HG02840 (cell line): ENCODE results near the gene TLL1.

Experiments
- ATAC-seq: cut with Tn5 transposase; IDR thresholded peaks from one replicate; pipeline ENCODE4 v1.9.1; 2021; ENCODE audit warnings: mild to moderate bottlenecking, moderate library complexity, moderate number of reproducible peaks; ENCODE audit not compliant: unreplicated experiment, low FRiP score

TLL1 gene

DNA sequence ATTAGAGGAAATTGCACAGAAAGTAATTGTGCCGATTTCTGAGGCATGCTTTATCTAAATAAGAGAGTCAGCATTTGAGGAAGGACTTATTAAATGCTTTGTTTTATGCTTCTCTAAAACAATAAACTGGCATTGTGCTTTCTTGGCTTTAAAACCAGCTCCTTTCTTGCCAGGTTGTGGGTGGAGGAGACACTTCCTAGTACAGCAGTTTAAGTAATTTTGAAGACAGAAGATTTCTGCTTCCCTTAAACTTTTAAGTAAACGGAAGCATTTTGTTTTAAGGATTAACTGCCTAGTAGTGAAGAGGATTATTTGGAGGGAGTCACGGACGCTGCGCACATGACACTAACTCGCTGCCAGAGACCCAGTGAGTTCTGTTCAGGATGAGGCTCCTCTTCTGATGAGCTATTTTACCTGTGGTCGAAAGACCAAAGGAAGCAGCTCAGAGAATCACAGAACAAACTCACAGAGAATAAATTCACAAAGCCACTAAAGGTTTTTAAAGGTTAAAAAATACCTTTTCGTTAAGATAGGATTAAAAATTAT, 169.5 kb downstream of the TLL1 start:
- no peak for ATAC-seq

DNA sequence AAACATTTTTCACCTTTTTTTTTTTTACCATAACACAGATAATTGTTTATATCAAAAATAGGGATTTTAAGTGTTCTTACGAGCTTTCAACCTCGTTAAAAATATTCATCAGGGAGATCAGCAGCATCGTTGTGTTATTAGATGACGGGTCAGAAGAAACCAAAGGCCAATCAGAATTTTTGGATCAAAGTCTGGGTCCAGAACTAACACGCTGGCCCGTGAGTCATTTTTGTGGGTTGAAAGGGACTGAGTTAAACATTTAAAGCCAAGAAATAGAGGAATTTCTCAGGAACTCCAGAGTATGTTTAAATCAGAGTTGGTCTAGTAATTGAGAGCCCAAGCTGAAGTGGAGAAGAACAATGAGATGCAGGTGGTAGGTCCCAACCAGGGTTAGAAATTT, 170.8 kb downstream of the TLL1 start:
- ATAC-seq = no peak

DNA sequence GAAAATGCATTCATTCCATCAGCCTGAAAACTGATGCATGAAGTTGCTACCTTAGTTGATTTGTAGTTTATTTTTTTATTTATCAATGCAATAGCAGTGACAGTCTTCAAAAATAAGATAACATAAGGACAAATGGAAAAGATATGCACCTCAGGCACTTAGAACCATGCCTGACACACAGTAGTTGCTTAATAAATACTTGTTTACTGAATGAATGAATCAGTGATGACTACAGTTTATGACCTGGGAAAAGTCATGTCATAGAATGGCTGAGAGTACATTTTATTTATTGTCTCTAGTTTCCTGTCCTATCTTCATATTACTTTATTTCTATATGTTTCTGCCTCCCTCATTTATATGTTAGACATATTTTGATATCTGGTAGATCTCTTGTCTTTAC, 171.8 kb downstream of the TLL1 start:
- no peak for ATAC-seq

DNA sequence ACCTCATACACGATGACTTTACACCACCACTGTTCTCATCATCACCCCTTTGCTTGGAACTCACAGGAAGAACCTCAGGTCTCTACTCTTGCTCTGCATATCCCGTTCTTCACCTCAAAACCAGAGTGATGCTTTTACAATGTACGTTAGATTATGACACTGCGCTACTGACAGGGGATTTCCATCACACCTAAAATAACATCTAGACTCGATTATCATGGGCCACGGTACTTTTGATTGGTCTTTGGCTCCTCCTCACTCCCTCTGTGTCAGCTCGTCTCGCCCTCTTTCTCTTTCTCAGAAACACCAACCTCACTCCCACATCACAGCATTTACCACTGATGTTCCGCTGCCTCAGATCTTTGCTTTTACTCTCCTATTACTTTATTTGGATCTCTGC, 172.4 kb downstream of the TLL1 start:
- no peak for ATAC-seq

DNA sequence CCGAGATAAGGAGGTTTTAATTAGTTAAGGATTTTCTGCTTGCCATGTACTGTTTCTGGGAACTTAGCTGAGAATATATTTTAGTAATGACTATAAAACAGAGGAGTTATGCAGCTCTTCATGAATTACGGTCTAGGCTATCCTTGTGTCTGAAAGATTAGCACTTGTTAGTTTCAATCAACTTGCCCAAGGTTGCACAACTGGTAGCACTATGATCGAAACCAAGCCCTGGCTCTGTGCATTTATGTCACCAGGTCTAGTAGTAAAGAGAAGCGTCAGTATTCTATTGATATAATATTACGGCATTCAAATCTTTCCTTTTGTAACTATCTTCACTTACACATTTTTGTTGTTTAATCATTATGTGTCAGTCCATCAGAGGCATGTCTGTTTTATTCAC, 176.0 kb downstream of the TLL1 start:
- ATAC-seq = no peak

DNA sequence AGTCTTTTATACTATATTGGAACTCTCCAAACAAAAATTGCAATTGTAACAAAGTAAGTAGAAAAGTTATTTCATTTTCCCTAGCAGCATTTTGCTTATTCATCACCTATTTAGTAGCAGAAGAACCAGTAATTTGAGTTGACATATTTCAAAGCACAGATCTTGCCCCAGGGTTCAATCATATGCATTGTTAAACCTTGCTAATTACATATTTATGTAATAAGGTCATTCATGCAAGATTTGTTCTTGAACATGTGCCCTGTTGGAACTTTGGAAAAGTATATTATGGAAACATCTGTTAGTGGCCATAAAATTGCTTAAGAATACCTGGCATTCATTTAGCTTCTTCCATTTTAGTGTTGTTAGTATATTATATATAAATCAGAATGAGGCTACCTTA, 191.7 kb downstream of the TLL1 start:
- ATAC-seq = no peak

DNA sequence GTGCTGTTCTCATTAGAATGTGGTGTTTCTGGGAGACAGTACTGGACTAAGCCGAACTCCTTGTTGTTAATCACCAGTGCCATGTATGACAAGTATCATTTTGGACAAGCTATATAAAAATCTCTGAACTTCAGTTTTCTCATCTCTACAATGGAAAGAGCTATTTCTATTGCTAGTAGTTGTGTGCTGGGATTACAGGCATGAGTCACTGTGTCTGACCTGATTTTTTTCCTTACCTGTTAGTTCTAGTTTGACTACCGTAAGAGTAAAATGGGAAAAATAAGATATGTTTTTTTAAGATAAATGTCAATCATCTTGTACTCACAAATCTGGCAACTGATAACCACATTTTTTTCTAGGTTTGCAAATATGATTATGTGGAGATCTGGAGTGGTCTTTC, 192.3 kb downstream of the TLL1 start:
- no peak for ATAC-seq

DNA sequence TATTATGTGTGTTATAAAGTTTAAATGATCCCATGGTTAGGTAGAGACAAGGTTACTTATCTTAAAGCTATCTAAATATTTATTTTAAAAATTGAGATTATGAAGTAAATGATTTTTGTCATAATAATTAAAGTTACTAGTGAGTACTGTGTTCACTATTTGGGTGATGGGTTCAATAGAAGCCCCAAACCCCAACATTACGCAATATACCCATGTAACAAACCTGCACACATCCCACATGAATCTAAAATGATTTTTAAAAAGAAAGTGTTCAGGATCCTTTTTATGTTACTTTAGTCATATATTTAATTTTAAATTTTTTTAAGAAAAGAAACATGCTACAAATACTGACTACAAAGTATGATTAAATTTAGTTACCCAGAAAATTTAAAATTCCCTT, 193.9 kb downstream of the TLL1 start:
- no peak for ATAC-seq

DNA sequence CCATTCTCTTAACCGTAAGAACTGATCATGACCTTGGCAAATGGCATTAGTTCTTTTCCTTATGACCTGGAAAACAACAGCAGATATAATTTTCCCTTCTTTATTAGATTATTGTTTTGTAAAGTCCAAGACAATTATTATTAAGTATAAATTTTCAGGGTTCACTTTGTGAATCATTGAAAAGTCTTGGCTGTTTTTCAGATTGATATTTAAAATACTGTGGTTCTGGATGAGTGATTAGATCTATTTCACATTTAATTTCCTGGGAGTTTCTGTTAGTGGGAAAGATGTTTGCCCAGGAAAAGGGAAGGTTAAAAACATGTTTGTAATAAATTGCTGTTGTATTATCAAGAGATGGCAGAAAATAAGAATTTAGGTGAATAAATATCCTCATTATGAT, 194.9 kb downstream of the TLL1 start:
- no peak for ATAC-seq

DNA sequence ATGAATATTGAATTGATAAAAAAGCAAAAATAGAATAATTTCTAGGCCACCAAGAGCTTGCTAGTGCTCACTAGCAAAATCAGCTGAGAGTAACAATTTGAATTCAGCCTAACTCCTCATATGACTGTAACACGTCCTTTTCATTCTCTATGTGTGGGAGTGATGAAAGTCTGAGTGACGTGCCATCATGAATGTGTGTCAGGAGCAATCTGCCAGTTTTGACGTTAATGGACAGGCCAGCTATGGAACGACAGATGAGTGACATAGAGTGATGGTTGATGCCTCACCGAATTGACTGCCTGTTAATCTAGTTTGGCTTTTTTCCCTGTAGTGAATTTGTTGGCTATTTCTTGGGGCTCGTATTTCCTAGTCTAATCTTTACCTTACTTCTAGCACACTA, 200.7 kb downstream of the TLL1 start:
- ATAC-seq = no peak

DNA sequence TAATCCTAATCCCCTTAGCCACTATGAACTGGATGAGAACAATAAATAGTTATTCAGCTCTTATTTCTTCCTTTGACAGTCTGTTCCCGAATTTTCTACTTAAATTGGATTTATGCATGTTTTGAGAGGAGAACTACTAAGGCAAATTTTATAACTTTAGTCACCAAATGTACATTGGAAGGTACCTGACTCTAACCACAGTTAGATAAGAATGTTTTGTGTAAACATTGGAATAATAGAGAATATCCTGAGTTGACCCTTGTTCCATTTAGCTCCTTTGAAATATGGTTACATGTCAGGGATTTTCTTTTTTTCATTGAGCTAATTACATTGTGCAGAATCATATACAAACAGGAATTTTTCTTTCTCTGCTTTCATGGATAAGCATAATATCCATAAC, 202.6 kb downstream of the TLL1 start:
- no peak for ATAC-seq

DNA sequence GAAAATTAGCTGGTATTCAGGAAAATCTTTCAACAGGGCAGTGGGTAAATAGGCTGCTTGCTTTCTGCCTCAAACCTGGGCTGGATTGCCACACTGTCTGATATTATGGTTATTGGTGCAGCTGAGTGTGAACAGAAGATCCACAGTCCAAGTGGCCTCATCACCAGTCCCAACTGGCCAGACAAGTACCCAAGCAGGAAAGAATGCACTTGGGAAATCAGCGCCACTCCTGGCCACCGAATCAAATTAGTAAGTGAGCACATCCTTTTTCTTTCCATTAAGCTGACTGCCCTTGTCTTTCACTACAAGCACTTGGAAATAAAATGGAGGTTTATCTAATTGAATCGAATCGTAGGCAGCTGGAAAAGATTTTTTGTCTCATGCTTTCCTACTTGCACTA, 204.7 kb downstream of the TLL1 start:
- no peak for ATAC-seq

DNA sequence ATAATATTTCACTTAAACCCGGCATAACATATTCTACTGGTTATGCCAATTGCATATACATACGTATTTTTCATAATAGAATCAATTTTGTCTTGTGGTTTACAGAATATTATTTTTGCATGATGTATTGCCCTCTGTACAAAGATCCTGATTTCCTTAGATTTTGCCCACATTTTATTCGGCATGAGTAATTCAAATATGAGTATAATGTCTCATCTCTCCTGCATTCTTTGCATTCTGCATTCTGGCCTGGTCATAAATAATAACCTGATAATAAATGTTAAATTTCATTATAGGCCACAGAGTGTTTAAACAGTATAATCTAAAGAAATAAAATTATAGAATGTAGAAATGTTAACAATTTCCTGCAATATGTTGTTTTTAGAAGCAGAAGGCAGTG, 205.3 kb downstream of the TLL1 start:
- no peak for ATAC-seq

DNA sequence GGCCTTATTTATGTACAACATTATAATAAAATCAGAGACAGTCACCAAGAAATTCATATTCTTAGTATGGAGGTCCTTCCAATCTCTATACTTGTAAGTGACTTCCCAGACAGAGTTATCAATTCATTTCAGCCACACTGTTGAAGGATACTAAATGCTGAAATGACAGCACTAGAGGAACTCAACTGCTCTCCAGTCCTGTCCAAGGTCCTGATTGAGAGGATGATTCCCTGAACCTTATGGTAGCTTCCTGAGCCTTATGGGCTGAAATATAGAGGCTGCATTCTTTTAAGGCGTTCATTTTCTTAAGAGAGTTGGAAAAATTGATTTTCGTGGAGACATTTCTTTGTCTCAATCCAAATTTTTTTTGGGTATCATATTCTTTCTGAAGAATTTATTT, 205.9 kb downstream of the TLL1 start:
- ATAC-seq = no peak

DNA sequence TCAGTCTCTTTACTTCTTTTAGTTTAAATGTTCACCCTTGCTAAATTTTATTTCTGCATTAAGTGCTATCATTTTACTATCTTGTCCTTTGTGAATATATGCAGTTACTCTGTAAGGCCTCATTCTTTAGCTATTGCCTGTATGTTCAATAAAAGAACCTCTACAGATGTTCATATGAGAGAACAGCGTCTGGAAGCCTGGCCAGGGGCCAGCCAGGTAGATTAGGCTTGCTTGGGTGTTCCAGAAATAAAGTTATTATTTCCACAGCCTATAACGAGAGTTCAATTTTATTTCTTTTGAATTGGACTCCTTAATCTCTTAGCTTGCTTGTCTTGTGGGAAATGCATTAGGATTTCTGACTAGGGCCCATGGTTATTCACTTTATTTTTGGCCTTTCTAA, 214.5 kb downstream of the TLL1 start:
- no peak for ATAC-seq

DNA sequence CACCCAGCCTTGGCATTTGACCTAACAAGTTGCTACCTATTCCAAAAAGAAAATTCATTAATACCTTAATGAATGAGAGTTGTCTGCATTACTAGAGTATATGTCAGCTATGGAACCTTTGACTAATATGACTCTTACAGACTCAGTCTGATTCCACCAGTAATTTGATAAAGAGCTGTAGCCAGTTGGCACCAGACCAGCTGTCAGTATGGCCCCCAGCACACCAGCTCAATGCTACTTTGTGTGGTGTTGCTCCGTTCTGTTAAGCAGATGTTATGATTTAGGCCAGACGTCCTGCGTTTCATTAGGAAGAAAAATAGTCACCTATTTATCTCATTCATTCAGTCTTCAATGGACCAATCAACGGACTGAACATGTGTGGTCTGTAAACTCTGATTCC, 215.5 kb downstream of the TLL1 start:
- no peak for ATAC-seq

DNA sequence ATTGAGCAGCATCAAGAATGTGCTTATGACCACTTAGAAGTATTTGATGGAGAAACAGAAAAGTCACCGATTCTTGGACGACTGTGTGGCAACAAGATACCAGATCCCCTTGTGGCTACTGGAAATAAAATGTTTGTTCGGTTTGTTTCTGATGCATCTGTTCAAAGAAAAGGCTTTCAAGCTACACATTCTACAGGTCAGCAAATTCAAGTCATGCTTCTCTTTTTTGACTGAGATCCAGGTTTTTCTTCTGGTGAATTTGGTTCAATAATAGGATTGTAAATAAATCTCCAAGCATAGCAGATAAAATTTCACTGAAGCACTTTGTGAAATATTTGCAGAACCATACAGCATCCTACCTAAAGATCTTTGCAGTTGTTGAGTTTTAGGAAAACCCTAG, 218.1 kb downstream of the TLL1 start:
- no peak for ATAC-seq

DNA sequence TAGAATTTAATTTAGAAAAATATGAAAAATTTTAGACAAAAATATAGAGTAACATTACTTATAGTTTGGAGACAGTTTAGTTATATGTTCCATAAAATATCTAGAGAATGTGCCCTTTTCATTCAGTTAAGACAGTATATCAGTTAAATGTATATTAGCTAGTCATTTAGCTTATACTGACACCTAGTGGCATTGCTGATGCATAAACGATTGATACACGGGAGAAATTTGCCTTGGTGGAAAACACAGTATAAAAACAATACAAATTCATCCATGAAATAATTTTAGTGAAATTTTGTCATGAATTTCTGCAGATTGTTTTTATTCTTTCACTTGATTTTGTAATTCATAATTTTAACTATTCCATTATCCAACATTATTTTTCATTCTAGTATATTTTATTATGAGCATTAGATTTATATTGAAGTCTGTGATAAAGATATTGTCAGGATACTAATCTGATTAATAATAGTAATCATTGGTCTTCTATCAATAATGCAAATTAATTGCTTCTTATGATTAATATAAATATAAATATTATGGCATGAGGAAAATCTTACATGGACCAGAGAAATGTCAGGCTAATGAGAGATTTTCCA, 219.0 kb downstream of the TLL1 start:
- peak; percentile 75 for ATAC-seq

DNA sequence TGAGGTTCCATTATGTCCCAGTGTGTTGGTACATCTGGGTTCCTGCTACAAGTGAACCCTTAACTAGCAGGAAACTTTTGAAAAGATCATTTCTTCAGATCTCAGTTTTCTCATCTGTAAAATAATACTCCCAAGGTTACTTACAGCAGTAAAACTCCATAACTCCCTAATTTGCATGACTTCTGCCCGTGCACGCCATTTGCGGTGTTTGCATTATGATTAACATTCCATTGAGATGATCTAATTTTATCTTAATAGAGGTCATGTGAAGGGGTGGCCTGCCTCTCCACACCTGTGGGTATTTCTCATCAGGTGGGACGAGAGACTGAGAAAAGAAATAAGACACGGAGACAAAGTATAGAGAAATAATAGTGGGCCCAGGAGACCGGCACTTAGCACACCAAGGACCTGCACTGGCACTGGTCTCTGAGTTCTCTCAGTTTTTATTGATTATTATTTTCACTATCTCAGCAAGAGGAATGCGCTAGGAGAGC, 219.8 kb downstream of the TLL1 start:
- no peak for ATAC-seq

DNA sequence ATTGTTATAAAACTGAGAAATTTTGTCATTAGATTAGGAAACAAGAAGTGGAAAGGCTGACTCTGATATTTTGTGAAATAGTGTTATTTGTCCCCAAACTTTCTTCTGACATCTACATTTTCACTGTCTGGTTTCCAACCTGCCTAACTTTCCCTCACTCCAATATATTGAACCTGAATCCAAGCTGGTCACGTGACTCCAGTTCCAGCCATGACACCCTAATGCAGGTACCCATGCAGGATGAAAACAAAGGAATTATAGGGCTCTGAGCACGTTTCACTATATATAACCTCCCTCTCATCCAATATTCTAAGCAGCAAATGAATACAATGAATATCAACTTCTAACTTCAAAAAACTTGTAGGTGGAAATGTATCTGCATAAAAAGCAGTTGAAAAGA, 231.6 kb downstream of the TLL1 start:
- ATAC-seq = no peak

DNA sequence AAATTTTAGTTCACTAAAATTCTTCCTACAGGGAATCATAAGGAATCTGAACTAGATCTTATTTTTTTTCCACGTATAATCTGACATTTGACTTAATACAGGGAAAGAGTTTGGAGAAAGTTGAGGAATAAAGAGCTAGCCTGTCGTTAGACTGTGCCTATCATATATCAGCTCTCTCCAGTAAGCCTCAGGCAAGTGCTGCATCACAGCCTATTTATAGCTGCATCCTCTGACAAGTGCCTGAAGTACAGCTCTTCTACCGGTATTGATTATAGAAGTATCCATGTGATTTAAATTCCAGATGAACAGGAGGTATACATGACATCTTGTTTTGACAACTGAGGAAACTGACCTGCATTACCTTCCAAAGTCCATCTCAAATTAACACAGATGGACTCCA, 248.9 kb downstream of the TLL1 start:
- ATAC-seq = no peak

DNA sequence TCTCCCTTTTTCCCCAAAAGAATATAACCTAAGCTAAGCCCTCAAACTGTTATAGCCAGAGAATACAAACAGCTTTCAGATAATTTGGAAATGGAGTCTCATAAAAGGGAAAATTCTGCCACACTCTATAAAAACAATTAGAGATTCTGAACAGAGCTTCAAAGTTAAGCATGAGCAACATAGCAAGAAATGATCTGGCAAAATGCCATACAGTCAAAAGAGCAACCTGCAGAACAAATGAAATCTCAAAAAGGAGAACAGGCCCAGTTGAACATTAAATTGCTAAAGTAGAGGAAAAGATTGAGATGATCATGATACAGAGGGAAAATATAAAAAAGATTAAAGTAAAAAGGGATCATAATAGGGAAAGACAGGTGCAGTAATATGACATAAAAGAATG, 250.5 kb downstream of the TLL1 start:
- no peak for ATAC-seq

DNA sequence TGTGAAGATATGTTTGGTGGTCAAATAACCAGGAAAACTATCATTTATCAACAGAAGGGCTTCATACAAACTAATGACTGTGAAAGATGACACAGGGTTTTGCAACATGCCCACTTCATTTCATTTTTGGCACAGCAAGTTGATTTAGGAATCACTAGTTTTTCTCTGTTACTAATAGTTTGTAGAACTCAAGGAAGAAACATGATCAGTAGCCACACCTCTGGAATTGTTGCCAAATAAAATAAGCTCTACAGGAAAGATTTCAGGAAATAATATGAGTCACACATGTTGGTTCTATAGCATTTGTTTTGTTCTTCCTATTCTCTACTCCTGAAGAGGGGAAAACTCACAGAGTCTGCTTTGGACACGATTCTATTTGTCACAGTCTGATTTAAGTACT, 255.4 kb downstream of the TLL1 start:
- no peak for ATAC-seq
